GM19099 (cell line): ENCODE measurements around the gene TMEM223.
A peak's percentile ranks its signal among the peaks of the same experiment; 100 is the strongest.

Experiments used
- POLR2A ChIP-seq: IDR thresholded peaks from 3 replicates; pipeline ENCODE4 v1.6.1; 2011; ENCODE audit warnings: low read depth; ENCODE audit not compliant: insufficient read length; ENCODE audit errors: extremely low read depth

The TMEM223 gene

DNA sequence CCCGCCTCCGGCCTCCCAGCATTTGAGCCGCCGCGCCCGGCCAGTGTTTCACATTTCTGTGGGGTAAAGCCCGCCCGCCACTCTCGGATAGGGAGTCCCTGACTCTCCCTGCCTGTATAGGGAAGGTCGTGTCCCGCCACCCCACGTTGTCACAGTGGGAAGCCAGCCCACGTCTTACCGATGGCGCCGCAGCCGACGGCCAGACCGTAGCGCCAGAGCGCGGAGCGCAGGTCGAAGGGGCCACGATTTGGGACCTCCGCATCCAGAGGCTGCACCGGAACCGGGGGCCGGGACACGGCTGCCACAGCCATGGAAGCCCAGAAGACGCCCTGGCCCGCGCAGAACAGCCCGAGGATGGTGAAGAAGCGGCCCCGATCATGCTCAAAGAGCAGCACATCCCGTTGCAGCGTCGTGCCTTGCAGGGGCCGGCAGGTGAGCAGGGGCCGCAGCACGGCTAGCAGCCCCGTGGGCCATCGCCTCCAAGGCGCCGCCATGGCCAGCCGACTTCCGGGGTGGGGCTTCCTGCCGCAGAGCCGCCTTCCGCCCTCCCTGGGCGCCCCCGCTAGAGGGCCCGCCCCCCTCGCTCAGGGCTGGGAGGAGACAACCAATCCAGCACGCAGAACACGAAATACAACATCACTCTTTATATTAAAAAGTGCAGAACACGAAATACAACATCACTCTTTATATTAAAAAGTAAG lies at the start of gene TMEM223:
Gene TMEM223, minus strand, starts transcription at position 506 of the 701 bp plus-strand sequence. Its CDS starts 12 bp downstream, at position 494.
- TF ChIP-seq POLR2A = peak; percentile 96

DNA sequence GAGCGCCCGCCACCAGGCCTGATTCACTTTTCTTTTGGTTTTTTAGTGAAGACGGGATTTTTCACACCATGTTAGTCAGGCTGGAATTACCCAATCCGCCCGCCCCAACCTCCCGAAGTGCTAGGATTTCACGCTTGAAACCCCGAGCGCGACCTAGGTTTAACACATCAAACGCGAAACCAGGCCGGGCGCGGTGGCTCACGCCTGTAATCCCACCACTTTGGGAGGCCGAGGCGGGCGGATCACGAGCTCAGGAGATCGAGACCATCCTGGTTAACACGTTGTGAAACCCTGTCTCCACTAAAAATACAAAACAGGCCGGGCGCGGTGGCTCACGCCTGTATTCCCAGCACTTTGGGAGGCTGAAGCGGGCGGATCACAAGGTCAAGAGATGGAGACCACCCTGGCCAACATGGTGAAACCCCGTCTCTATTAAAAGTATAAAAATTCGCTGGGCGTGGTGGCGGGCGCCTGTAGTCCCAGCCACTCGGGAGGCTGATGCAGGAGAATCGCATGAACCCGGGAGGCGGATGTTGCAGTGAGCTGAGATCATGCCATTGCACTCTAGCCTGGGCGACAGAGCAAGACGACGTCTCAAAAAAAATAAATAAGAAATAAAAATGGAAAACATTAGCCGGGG lies 49.0 kb upstream of the TMEM223 start:
- TF ChIP-seq POLR2A = peak; percentile 9

GRCh38 chr11:62839050-62839945 lies 47.5 kb upstream of the TMEM223 start, which contains the start of gene WDR74:
Gene WDR74, minus strand, starts transcription at chr11:62839590. Its CDS starts 20 bp downstream, at chr11:62839570.
- peak; percentile 94 for TF ChIP-seq POLR2A

- TF ChIP-seq POLR2A = no peak
Observed at GRCh38 chr11:62835336-62835735, 43.5 kb upstream of the TMEM223 start.

- TF ChIP-seq POLR2A = no peak
Observed at GRCh38 chr11:62832336-62833234, 40.8 kb upstream of the TMEM223 start, which contains the start of gene TEX54. Gene TEX54, minus strand, starts transcription at chr11:62832841.

DNA sequence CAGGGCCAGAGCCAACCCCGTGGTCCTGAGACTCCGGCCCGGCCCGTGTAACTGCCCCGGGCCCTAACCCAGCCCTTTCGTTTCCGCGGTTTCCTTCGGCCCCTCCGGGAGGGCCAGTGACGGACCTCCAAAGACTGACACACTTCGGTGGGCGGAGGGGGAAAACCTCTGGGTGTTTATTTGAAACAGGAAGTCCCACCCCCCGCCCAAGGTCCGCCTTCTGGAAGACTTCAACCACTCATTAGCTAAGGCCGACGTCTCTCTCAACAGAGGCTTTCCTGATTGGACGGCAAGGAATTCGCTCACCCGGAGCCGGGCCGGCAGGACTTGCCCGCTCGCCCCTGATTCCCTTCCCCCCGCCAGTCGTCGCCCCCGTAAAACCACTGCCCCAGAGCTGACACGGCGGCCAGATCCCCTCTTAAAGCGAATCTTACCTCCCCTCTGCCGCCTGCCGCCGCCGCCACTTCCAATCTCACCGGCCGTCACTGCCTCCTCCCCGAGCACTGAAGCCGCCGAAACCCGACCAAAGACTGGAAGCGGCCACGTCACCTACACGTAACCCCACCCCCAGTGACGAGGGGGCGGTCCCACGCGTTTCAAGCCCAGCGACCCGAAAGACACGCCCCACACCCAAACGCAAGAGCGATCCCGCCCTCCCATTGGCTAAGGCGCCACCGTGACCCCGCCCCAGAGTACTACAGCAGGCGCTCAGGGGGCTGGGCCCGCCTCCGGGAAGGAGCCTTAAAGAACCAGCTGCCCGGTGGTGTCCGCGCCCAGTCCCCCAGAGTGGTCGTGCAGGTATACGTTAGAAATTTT lies 39.9 kb upstream of the TMEM223 start, which contains the start of gene STX5:
Gene STX5, minus strand, starts transcription at position 532 of the 816 bp plus-strand sequence. CDS start 808 bp downstream, outside the sequence.
- peak; percentile 73 for TF ChIP-seq POLR2A

DNA sequence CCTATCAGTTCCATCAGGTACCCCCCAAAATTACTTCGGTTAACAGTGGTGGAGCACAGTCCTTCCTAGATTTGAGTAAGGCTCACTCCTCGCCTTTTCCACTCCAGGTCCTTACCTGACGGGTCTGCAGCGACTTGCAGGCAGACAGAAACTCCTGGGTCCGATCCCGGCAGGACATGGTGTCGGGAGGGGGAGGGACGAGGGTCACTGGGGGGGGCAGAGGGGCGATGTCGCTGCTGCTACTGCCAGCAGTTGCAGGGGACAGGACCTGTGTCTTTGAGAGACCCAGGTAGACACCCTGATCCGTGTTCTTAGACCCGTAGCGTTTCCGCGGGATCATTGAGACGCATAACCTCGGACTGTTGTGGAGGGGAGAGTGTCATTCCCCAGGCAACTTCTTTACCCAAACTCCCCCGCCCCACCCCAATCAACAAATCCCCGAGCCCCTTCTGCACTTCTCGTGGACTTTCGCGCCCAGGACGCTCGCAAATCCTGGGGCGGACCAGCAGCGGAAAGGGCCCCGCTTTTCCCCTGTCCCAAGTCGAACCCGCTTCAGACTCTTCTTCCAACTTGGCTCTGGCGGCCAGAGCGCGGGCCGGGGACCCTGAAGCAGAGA lies 39.2 kb upstream of the TMEM223 start:
- TF ChIP-seq POLR2A = no peak

DNA sequence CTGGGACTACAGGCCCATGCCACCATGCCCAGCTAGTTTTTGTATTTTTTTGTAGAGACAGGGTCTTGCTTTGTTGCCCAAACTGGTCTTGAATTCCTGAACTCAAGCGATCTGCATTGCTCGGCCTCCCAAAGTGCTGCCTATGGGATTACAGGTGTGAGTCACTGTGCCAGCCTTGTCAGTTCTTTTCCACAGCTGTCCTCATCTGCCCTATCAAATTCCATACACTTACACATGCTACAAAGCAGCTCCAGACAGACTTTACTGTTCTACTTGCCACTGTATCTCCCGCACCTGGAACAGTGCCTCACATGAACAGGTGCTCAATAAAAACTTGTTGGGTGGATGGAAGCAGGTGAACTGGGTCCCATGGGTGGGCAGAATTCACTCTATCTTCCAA lies 31.9 kb upstream of the TMEM223 start:
- TF ChIP-seq POLR2A = no peak

DNA sequence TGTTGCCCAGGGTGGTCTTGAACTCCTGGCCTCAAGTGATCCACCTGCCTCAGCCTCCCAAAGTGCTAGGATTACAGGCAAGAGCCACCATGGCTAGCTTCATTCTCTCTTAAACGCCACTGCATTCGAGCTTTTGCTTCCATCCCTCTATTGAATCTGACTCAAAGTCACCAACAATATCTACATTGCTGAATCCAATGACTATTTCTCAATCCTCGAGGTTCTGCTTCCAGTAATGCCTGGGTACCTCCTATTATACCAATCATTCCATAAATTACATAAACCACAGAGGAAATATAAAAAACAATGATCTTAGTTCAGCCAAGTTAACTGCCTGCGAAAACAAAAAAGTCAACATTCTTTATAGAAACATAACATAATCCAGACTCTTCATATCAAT lies 25.3 kb upstream of the TMEM223 start:
- TF ChIP-seq POLR2A = no peak

- no peak for TF ChIP-seq POLR2A
Observed at GRCh38 chr11:62816557-62816956, 24.8 kb upstream of the TMEM223 start.

GRCh38 chr11:62811659-62812058 lies 19.9 kb upstream of the TMEM223 start:
- no peak for TF ChIP-seq POLR2A

DNA sequence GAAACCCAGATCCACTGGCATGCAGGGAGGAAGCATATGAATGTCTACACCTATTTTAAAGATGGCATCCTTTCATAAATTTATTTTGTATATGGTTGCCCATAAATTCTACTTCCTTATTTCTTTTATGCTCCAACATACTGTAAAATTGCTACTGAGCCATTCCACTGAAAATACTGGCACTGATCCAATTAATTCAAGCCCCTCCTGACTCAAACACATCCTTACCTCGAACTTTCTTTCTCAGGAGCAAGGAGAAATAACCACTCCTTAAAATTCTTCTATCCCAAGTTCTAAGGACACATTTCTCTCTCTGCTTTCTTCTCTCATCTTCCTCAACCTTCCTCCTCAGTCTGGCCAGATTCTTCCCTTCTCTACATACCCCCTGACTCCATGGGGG lies 18.9 kb upstream of the TMEM223 start:
- TF ChIP-seq POLR2A = no peak

- TF ChIP-seq POLR2A = no peak
Observed at GRCh38 chr11:62806611-62807121, 14.9 kb upstream of the TMEM223 start.
